Heart left ventricle (tissue), 13 donors: Measurements from ENCODE around the gene AEBP1.

Experiments used
- POLR2A ChIP-seq, 2 donors: fragments of 450-650 bp; IDR thresholded peaks; one replicate each; pipeline ENCODE4 v1.6.1; 2017; ENCODE audit warnings: antibody characterized with exemption in 2 of 2, mild to moderate bottlenecking in 2 of 2, moderate library complexity in 2 of 2
- TF ChIP-seq, protein P1 (sequence below), 12 donors: fragments of 200-600 bp; sonication (generic) in 4 of 12; IDR thresholded peaks; one replicate each; pipeline versions ENCODE4 v1.5.0 to v1.8.0; 2018 to 2022; ENCODE audit warnings: antibody characterized with exemption in 12 of 12, mild to moderate bottlenecking in 5 of 12
- donor health status: ischemic (EF 13 %, LVEDD 7.1; RV severe dilation, severe dysfunction).
- donor health status: DM: no; HTN: yes; CAD: no.
- donor health status: DM: no; HTN: no; CAD: no.
- donor health status: ischemic (EF 25% LVEDD 6.9; RV normal size, moderate dysfunction).
- donor health status: ischemic (EF 25% LVEDD 5.7; RV mildly dilated, moderate dysfunction).
- donor health status: ischemic (EF 35%, LVEDD 5.7; RV mildly dilated, moderate dysfunction).
- donor health status: nonischemic (EF 11% LVEDD 7.7; RV severe dilation, severe dysfunction).
- donor health status: DM: yes; HTN: yes; CAD: no.
- donor health status: PGD.
- donor health status: ischemic (EF 29% LVEDD 5.4; RV normal size, mild dysfunction).
- donor health status: nonischemic (EF 23%, LVEDD 6.1; RV moderate dilation, normal function).

DNA sequence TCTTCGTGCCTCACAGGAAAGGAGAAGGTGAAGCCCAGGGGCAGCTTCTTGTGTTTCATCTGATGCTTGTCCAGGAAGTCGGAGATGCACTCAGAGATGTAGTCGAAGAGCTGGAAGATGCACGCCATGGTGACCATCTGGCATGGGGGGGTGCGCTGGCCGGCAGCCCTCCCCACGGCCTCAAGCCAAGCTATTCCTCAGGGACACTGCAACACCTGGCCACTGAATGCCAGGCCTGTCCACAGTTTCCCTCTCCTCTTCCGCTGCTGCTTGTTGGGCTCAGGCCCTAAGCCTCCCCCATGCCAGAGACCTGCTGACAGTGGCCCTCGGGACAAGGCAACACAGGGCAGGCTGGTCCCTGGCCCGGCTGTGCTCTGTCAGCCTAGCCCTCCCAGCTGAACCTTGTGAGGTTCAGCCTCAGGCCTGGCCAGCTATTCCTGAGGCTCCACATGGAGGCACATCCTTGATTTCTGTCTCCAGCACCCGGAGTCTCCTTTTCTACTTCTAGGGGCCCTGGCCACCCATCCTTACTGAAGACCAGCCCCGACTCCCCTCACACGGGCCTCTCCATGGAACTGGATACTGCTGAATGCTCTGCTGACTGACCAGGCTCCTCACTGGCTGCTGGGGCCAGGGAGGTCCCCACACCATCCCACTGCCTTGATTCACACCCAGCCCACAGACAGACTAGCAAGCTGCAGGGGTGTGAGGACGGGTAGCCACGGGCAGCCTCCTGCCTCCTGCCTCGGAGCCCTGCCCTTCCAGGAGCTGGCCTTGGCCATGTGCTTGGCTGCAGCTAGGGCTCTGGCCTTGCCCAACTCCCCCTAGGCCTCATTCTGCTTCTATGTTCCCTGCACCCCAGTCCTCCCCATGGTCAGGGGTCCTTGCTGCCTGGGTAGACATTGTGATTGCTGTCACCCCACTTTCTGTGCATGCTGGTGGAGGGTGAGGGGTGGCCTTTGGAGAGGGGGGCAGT lies 47.1 kb downstream of the AEBP1 start:
- TF ChIP-seq, protein P1, sequence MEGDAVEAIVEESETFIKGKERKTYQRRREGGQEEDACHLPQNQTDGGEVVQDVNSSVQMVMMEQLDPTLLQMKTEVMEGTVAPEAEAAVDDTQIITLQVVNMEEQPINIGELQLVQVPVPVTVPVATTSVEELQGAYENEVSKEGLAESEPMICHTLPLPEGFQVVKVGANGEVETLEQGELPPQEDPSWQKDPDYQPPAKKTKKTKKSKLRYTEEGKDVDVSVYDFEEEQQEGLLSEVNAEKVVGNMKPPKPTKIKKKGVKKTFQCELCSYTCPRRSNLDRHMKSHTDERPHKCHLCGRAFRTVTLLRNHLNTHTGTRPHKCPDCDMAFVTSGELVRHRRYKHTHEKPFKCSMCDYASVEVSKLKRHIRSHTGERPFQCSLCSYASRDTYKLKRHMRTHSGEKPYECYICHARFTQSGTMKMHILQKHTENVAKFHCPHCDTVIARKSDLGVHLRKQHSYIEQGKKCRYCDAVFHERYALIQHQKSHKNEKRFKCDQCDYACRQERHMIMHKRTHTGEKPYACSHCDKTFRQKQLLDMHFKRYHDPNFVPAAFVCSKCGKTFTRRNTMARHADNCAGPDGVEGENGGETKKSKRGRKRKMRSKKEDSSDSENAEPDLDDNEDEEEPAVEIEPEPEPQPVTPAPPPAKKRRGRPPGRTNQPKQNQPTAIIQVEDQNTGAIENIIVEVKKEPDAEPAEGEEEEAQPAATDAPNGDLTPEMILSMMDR (IDR thresholded peaks at IDR 0.05), result no peak
- TF ChIP-seq POLR2A (IDR thresholded peaks at IDR 0.05), result no peak
